H1 (cell line): ENCODE results near the gene ELAPOR1. TPM values are rescaled to one million over a fixed set of nuclear protein-coding genes. Genes with fewer than 3 reads are reported as not detected.

Source experiments
- CTCF ChIA-PET: fragments of 300-600 bp; sonication (Branson Sonifier 250); formaldehyde crosslinking; loops from one replicate; lab custom pipeline; 2021; ENCODE audit not compliant: partially characterized antibody; lab: Charles Lee
- POLR2A ChIA-PET: fragments of 300-600 bp; sonication (Branson Sonifier 250); formaldehyde crosslinking; loops from one replicate; lab custom pipeline; 2021; ENCODE audit warnings: inconsistent platforms; ENCODE audit not compliant: partially characterized antibody; lab: Charles Lee
- DNase-seq, 2 experiments: peaks; one replicate each; pipeline versions ENCODE4 v3.0.0 to v3.0.0-alpha.2; 2010 to 2022; ENCODE audit warnings: low spot score in 2 of 2, low read depth in 1 of 2, mixed read lengths in 1 of 2
- FAIRE-seq: peaks from 2 replicates; lab custom pipeline; 2011; peaks lifted over from hg19 to GRCh38; lab: Jason Lieb, UNC
- H2AFZ ChIP-seq: 2 replicates; pipeline ENCODE4 v1.8.1; 2012; ENCODE audit warnings: low read length, inconsistent platforms
- H2AK5ac ChIP-seq: 2 replicates; pipeline ENCODE4 v1.6.1; 2013; ENCODE audit warnings: low read depth, low read length
- H2BK120ac ChIP-seq: replicated peaks from 2 replicates; pipeline ENCODE3; 2013; ENCODE audit warnings: low read depth, low read length, inconsistent platforms
- H2BK12ac ChIP-seq: 2 replicates; pipeline ENCODE4 v1.6.1; 2013; ENCODE audit warnings: low read depth, low read length
- H2BK15ac ChIP-seq: 2 replicates; pipeline ENCODE4 v1.6.1; 2013; ENCODE audit warnings: low read length
- H2BK20ac ChIP-seq: 2 replicates; pipeline ENCODE4 v1.6.1; 2013; ENCODE audit warnings: low read length
- H2BK5ac ChIP-seq: 2 replicates; pipeline ENCODE4 v1.6.1; 2013; ENCODE audit warnings: low read depth, low read length
- H3K14ac ChIP-seq: 2 replicates; pipeline ENCODE4 v1.6.1; 2013; ENCODE audit warnings: inconsistent platforms; ENCODE audit not compliant: insufficient read length
- H3K18ac ChIP-seq: 2 replicates; pipeline ENCODE4 v1.6.1; 2013; ENCODE audit warnings: low read length; ENCODE audit errors: extremely low read depth
- H3K23ac ChIP-seq: 2 replicates; pipeline ENCODE4 v1.6.1; 2013; ENCODE audit warnings: inconsistent platforms; ENCODE audit not compliant: insufficient read length
- H3K23me2 ChIP-seq: 2 replicates; pipeline ENCODE4 v1.6.1; 2013; ENCODE audit warnings: low read depth, low read length
- H3K27ac ChIP-seq: 2 replicates; pipeline ENCODE4 v1.6.1; 2011; ENCODE audit warnings: low read depth, low read length, inconsistent platforms
- H3K27me3 ChIP-seq, 4 experiments: replicated peaks in 1 of 4; 1 replicate in 1 of 4; 2 replicates in 3 of 4; pipeline versions ENCODE4 v1.6.1 to v1.8.1; 2011 to 2013; ENCODE audit warnings: low read length in 3 of 4, mild to moderate bottlenecking in 3 of 4, inconsistent platforms in 2 of 4, mixed read lengths in 2 of 4, moderate library complexity in 1 of 4; ENCODE audit not compliant: control insufficient read depth in 3 of 4, insufficient read depth in 3 of 4; ENCODE audit errors: extremely low read depth in 1 of 4
- H3K36me3 ChIP-seq, 4 experiments: 2 replicates each; pipeline versions ENCODE4 v1.6.1 to v1.8.1; 2011 to 2013; ENCODE audit warnings: mild to moderate bottlenecking in 4 of 4, low read length in 3 of 4, moderate library complexity in 2 of 4, control low read depth in 1 of 4, inconsistent platforms in 1 of 4; ENCODE audit not compliant: insufficient read depth in 4 of 4, control insufficient read depth in 2 of 4
- H3K4ac ChIP-seq: replicated peaks from 2 replicates; pipeline ENCODE3; 2013; ENCODE audit warnings: low read length, low read depth, mixed read lengths, inconsistent platforms; ENCODE audit not compliant: insufficient read length
- H3K4me1 ChIP-seq, 4 experiments: replicated peaks in 1 of 4; 1 replicate in 1 of 4; 2 replicates in 3 of 4; pipeline versions ENCODE4 v1.6.1 to v1.8.1; 2011 to 2013; ENCODE audit warnings: low read length in 3 of 4, inconsistent platforms in 2 of 4, mixed read lengths in 1 of 4; ENCODE audit not compliant: insufficient read depth in 4 of 4, control insufficient read depth in 3 of 4
- H3K4me2 ChIP-seq, 2 experiments: 2 replicates each; pipeline versions ENCODE4 v1.6.1 to v1.8.1; 2011 to 2013; ENCODE audit warnings: low read depth in 2 of 2, low read length in 2 of 2, control low read depth in 1 of 2, inconsistent platforms in 1 of 2, mild to moderate bottlenecking in 1 of 2; ENCODE audit not compliant: insufficient read depth in 1 of 2
- H3K4me3 ChIP-seq, 4 experiments: fragments of 200-600, 300-600 bp in 1 of 4; sonication (generic), shearing (Covaris generic), sonication (Bioruptor Twin) in 1 of 4; 2 replicates each; pipeline versions ENCODE4 v1.5.1 to v1.8.1; 2011 to 2016; ENCODE audit warnings: low read length in 4 of 4, low read depth in 3 of 4, control low read depth in 2 of 4, inconsistent platforms in 2 of 4, mild to moderate bottlenecking in 2 of 4, mixed read lengths in 1 of 4, moderate library complexity in 1 of 4; ENCODE audit not compliant: insufficient read depth in 2 of 4; ENCODE audit errors: extremely low read depth in 1 of 4
- H3K56ac ChIP-seq: replicated peaks from 2 replicates; pipeline ENCODE3; 2013; ENCODE audit warnings: low read depth, mild to moderate bottlenecking, mixed read lengths, low read length, inconsistent platforms; ENCODE audit not compliant: insufficient read length
- H3K79me1 ChIP-seq: 2 replicates; pipeline ENCODE4 v1.6.1; 2013; ENCODE audit warnings: low read depth, low read length, control low read depth
- H3K79me2 ChIP-seq, 2 experiments: 2 replicates each; pipeline versions ENCODE4 v1.6.1 to v1.8.1; 2012 to 2013; ENCODE audit warnings: low read length in 2 of 2, mild to moderate bottlenecking in 2 of 2, inconsistent platforms in 1 of 2; ENCODE audit not compliant: insufficient read depth in 2 of 2, control insufficient read depth in 1 of 2
- H3K9ac ChIP-seq, 4 experiments: replicated peaks in 1 of 4; 1 replicate in 1 of 4; 2 replicates in 3 of 4; pipeline versions ENCODE4 v1.6.1 to v1.8.1; 2011 to 2013; ENCODE audit warnings: low read depth in 3 of 4, low read length in 3 of 4, control low read depth in 2 of 4, mild to moderate bottlenecking in 2 of 4, moderate library complexity in 2 of 4, inconsistent platforms in 1 of 4; ENCODE audit errors: extremely low read depth in 1 of 4
- H3K9me3 ChIP-seq, 2 experiments: 2 replicates each; pipeline versions ENCODE4 v1.6.1 to v1.8.1; 2012 to 2013; ENCODE audit warnings: mild to moderate bottlenecking in 2 of 2, moderate library complexity in 2 of 2, control low read depth in 1 of 2, inconsistent platforms in 1 of 2, low read depth in 1 of 2, low read length in 1 of 2, mixed read lengths in 1 of 2; ENCODE audit not compliant: insufficient read depth in 2 of 2
- H4K20me1 ChIP-seq, 2 experiments: replicated peaks in 1 of 2; 2 replicates each; pipeline versions ENCODE3 to v1.8.1; 2011 to 2013; ENCODE audit warnings: inconsistent platforms in 2 of 2, low read length in 2 of 2, mild to moderate bottlenecking in 1 of 2; ENCODE audit not compliant: insufficient read depth in 2 of 2, control insufficient read depth in 1 of 2
- H4K5ac ChIP-seq: 2 replicates; pipeline ENCODE4 v1.6.1; 2013; ENCODE audit warnings: low read length, low read depth, mixed read lengths, inconsistent platforms; ENCODE audit not compliant: insufficient read length
- H4K8ac ChIP-seq: 2 replicates; pipeline ENCODE4 v1.8.0; 2013; ENCODE audit warnings: mild to moderate bottlenecking, moderate library complexity, low read length, inconsistent platforms; ENCODE audit not compliant: insufficient read depth; ENCODE audit errors: extremely low read depth
- H4K91ac ChIP-seq: replicated peaks from 2 replicates; pipeline ENCODE3; 2013; ENCODE audit warnings: low read length, mixed read lengths, inconsistent platforms; ENCODE audit not compliant: insufficient read length
- ATF2 ChIP-seq: IDR thresholded peaks from 2 replicates; pipeline ENCODE4 v1.6.1; 2012; ENCODE audit warnings: low read length, inconsistent platforms
- CHD1 ChIP-seq: IDR thresholded peaks from 2 replicates; pipeline ENCODE4 v1.6.1; 2012; ENCODE audit warnings: low read depth, low read length, improper control_type of control experiment
- KDM1A ChIP-seq: fragments of 200-600, 300-600 bp; sonication (generic); IDR thresholded peaks from 2 replicates; pipeline ENCODE4 v1.7.1; 2016; ENCODE audit warnings: mild to moderate bottlenecking, low read length, borderline replicate concordance
- KDM5A ChIP-seq: fragments of 200-600 bp; IDR thresholded peaks from 2 replicates; pipeline ENCODE4 v1.7.1; 2012; ENCODE audit warnings: mild to moderate bottlenecking, low read length, inconsistent platforms, mixed read lengths
- NRF1 ChIP-seq: IDR thresholded peaks from 2 replicates; pipeline ENCODE4 v1.6.1; 2011; ENCODE audit warnings: mild to moderate bottlenecking, low read depth, low read length, improper control_type of control experiment
- RNF2 ChIP-seq: fragments of 200-900, 300-1000 bp; sonication (generic); IDR thresholded peaks from 2 replicates; pipeline ENCODE4 v1.7.1; 2016; ENCODE audit warnings: borderline replicate concordance, low read depth, mild to moderate bottlenecking, antibody characterized with exemption, low read length; ENCODE audit not compliant: poor library complexity, severe bottlenecking; ENCODE audit errors: missing control alignments
- SP1 ChIP-seq: IDR thresholded peaks from 2 replicates; pipeline ENCODE4 v1.6.1; 2011; ENCODE audit warnings: low read depth, low read length
- SP2 ChIP-seq: IDR thresholded peaks from 2 replicates; pipeline ENCODE4 v1.6.1; 2012; ENCODE audit warnings: mild to moderate bottlenecking, low read length, inconsistent platforms
- SUZ12 ChIP-seq: fragments of 200-600 bp; sonication (generic); IDR thresholded peaks from 2 replicates; pipeline ENCODE4 v1.6.1; 2012; ENCODE audit warnings: mild to moderate bottlenecking, inconsistent platforms, low read length, moderate library complexity, mixed read lengths
- TBP ChIP-seq: IDR thresholded peaks from 2 replicates; pipeline ENCODE4 v1.6.1; 2011; ENCODE audit warnings: low read depth, low read length, improper control_type of control experiment
- WGBS, 2 experiments: shearing (Covaris generic) in 1 of 2; methylation state at CpG; one replicate each; pipeline versions ENCODE4 v1.1.6 to v1.1.7; 2013 to 2015; ENCODE audit warnings: low lambda C conversion rate in 2 of 2, mixed read lengths in 2 of 2, inconsistent platforms in 1 of 2, low coverage in 1 of 2, missing lambda C conversion rate in 1 of 2; ENCODE audit not compliant: insufficient replicate concordance in 2 of 2, insufficient coverage in 1 of 2, insufficient read length in 1 of 2; ENCODE audit errors: extremely low coverage in 1 of 2, missing lambda C conversion rate in 1 of 2; 5-methylcytosine and 5-hydroxymethylcytosine counted together
- polyA plus RNA-seq, 7 experiments: library from polyadenylated mRNA; depleted of rRNA in 3 of 7; stranded (reverse) in 5 of 7; unstranded in 2 of 7; fragments of >200 nt in 5 of 7; fragments of 200-250 nt in 2 of 7; gene quantifications; 1 replicate in 5 of 7; 2 replicates in 1 of 7; 4 replicates in 1 of 7; pipeline versions ENCODE4 v1.2.1 to v1.2.3, GENCODE V29; 2011 to 2013; ENCODE audit warnings: missing spikeins in 2 of 7, mixed read lengths in 2 of 7
- total RNA-seq: library from RNA; stranded (reverse); fragmentation: NEBNext Ultra II Directional; extraction: Animal tissue kit (Norgen Biotek cat#: 25700); gene quantifications from 2 replicates; pipeline ENCODE4 v1.2.1, GENCODE V29; 2021
- TF ChIP-seq, protein P1 (sequence below): IDR thresholded peaks from 2 replicates; pipeline ENCODE4 v1.6.1; 2012; ENCODE audit warnings: inconsistent platforms

Gene ELAPOR1
- total and polyA plus RNA-seq, 2 of the 8 experiments (the other 6 are each of a cell fraction or from before 2014, with no cell fraction given) = 1.2 to 2.5 TPM

DNA sequence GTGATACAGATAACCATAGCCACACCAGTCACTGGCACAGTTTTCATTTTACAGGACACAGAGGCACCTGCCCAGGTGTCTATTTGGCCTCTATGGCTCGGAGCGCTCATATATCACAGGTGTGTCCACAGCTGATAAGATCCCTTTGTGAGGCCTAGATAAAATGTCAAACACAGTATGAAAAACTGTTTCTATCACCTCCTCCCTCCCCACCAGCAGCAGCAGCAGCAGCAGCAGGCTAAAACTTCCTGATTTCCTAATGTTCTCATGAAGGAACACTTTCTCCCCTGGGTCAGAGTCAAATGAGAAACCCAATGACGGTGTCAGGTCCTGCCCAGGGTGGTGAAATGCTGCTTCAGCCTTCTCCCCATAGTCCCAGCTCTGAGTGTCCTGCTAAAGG, 24.4 kb downstream of the ELAPOR1 start:
- no peak overlapping the region for H3K23ac ChIP-seq
- no peaks in the 10 kb centered on the region for H4K20me1 ChIP-seq
- H2AFZ ChIP-seq = no peak overlapping the region
- no peak for DNase-seq
- no peak overlapping the region for H3K4me3 ChIP-seq
- 98% methylated on average over 3 of the region's 3 CpGs; no CpG with 5 or more reads in 1 of the 2 experiments for WGBS, 2 experiments
- H3K4ac ChIP-seq = no peak overlapping the region
- no peaks in the 10 kb centered on the region for H3K23me2 ChIP-seq
- H3K79me2 ChIP-seq = no peaks in the 10 kb centered on the region
- no peak overlapping the region for H2BK20ac ChIP-seq
- H3K36me3 ChIP-seq = no peaks in the 10 kb centered on the region
- H3K56ac ChIP-seq = no peak overlapping the region
- H3K18ac ChIP-seq = no peak overlapping the region
- no peak overlapping the region for H4K5ac ChIP-seq
- H2BK12ac ChIP-seq = no peak overlapping the region
- H2AK5ac ChIP-seq = no peak overlapping the region
- no peak overlapping the region for H3K14ac ChIP-seq
- no peak overlapping the region for H2BK5ac ChIP-seq
- H3K4me1 ChIP-seq = no peaks in the 10 kb centered on the region
- H4K8ac ChIP-seq = no peak overlapping the region; the same call in 1 of the 2 replicates
- no peak overlapping the region for H4K91ac ChIP-seq
- H3K4me2 ChIP-seq = no peak overlapping the region
- H2BK120ac ChIP-seq = no peak overlapping the region
- no peaks in the 10 kb centered on the region for H3K9me3 ChIP-seq
- no peak for FAIRE-seq
- no peak overlapping the region for H2BK15ac ChIP-seq
- no peaks in the 10 kb centered on the region for H3K27me3 ChIP-seq
- H3K9ac ChIP-seq = no peak overlapping the region
- ChIA-PET CTCF (interaction anchor here (0.8 kb wide), 1 partner anchor 24 kb away, joined by 3 read pairs; no protein-coding TSS in a partner anchor), POLR2A (interaction anchor here (1.1 kb wide), 1 partner anchor 25 kb away, joined by 3 read pairs; a partner anchor contains a TSS)
- no peak overlapping the region for H3K27ac ChIP-seq
- no peaks in the 10 kb centered on the region for H3K79me1 ChIP-seq
- no peak for TF ChIP-seq TBP
- no peak for TF ChIP-seq KDM5A
- TF ChIP-seq ATF2 = no peak
- no peak for TF ChIP-seq CHD1
- no peak for TF ChIP-seq KDM1A
- no peak for TF ChIP-seq SUZ12
- no peak for TF ChIP-seq RNF2
- no peak for TF ChIP-seq NRF1
- no peak for TF ChIP-seq SP1
- TF ChIP-seq, protein P1, sequence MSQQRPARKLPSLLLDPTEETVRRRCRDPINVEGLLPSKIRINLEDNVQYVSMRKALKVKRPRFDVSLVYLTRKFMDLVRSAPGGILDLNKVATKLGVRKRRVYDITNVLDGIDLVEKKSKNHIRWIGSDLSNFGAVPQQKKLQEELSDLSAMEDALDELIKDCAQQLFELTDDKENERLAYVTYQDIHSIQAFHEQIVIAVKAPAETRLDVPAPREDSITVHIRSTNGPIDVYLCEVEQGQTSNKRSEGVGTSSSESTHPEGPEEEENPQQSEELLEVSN = no peak
- no peak for TF ChIP-seq SP2
